ENCODE measurements around the gene AOPEP. TPM values are rescaled to one million over a fixed set of nuclear protein-coding genes. Genes with fewer than 3 reads are reported as not detected.

Gene AOPEP
- total RNA-seq, 2 experiments from 2014 or later: 8.9 to 9.5 TPM

GRCh38 chr9:95025213-95026147, 299.0 kb downstream of the AOPEP start:
- ATAC-seq (no peak), DNase-seq (no peak)
- H3K4me1 Mint-ChIP-seq: no peaks in the 10 kb centered on the region
- no peaks in the 10 kb centered on the region for H3K9me3 Mint-ChIP-seq (ENCODE audit: low read depth)
- H3K4me3 Mint-ChIP-seq: no peak overlapping the region
- intact Hi-C loops (cut with DNase I, micrococcal nuclease): no loop called here
- POLR2A ChIA-PET: no interaction called here
- no peaks in the 10 kb centered on the region for H3K36me3 Mint-ChIP-seq (ENCODE audit: low read depth)
- H3K27me3 Mint-ChIP-seq: no peaks in the 10 kb centered on the region
- H3K27ac Mint-ChIP-seq: no peak overlapping the region
- CTCF ChIA-PET: interaction anchor here (0.6 kb wide), 1 partner anchor 527 kb away, joined by 3 read pairs; no protein-coding TSS in a partner anchor

DNA sequence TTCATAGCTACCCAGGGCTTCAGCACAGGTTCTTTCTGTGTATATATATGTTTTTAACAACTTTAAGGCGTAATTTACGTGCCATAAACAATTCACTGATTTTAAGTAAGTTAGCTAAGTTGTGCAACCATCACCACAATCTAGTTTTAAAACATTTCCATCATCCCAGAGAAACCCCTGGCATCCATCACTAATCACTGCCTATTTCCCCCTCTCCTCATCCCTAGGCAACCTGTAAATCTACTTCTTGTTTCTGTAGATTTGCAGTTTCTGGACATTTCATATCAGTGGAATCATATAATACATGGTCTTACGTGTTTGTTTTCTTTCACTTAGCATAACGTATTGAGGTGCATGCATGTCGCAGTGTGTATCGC, 299.6 kb downstream of the AOPEP start:
- POLR2A ChIA-PET: no interaction called here
- DNase-seq (no peak), ATAC-seq (no peak)
- H3K4me3 Mint-ChIP-seq: no peak overlapping the region
- CTCF ChIA-PET: interaction anchor here (0.6 kb wide), 1 partner anchor 527 kb away, joined by 3 read pairs; no protein-coding TSS in a partner anchor
- no peaks in the 10 kb centered on the region for H3K27me3 Mint-ChIP-seq
- H3K36me3 Mint-ChIP-seq (ENCODE audit: low read depth): no peaks in the 10 kb centered on the region
- no peaks in the 10 kb centered on the region for H3K4me1 Mint-ChIP-seq
- H3K9me3 Mint-ChIP-seq (ENCODE audit: low read depth): no peaks in the 10 kb centered on the region
- intact Hi-C loops (cut with DNase I, micrococcal nuclease): no loop called here
- H3K27ac Mint-ChIP-seq: no peak overlapping the region

GRCh38 chr9:95027914-95028852, 301.7 kb downstream of the AOPEP start:
- Mint-ChIP-seq H3K9me3 (ENCODE audit: low read depth) (no peaks in the 10 kb centered on the region), H3K36me3 (ENCODE audit: low read depth) (no peaks in the 10 kb centered on the region), H3K27me3 (no peaks in the 10 kb centered on the region), H3K27ac (no peak overlapping the region), H3K4me3 (no peak overlapping the region), H3K4me1 (no peaks in the 10 kb centered on the region)
- ChIA-PET CTCF (interaction anchor here (0.8 kb wide), 1 partner anchor 715 kb away, joined by 4 read pairs; no protein-coding TSS in a partner anchor), POLR2A (no interaction called here)
- intact Hi-C loops (cut with DNase I, micrococcal nuclease): no loop called here
- ATAC-seq: no peak
- no peak for DNase-seq

- POLR2A ChIA-PET: no interaction called here
- DNase-seq (no peak), ATAC-seq (no peak)
- H3K4me3 Mint-ChIP-seq: no peak overlapping the region
- H3K9me3 Mint-ChIP-seq (ENCODE audit: low read depth): no peaks in the 10 kb centered on the region
- CTCF ChIA-PET: no interaction called here
- no peak overlapping the region for H3K27ac Mint-ChIP-seq
- intact Hi-C loops (cut with DNase I, micrococcal nuclease): no loop called here
- no peaks in the 10 kb centered on the region for H3K4me1 Mint-ChIP-seq
- no peaks in the 10 kb centered on the region for H3K27me3 Mint-ChIP-seq
- no peaks in the 10 kb centered on the region for H3K36me3 Mint-ChIP-seq (ENCODE audit: low read depth)
Measured at GRCh38 chr9:95028853-95029219, 302.3 kb downstream of the AOPEP start.

DNA sequence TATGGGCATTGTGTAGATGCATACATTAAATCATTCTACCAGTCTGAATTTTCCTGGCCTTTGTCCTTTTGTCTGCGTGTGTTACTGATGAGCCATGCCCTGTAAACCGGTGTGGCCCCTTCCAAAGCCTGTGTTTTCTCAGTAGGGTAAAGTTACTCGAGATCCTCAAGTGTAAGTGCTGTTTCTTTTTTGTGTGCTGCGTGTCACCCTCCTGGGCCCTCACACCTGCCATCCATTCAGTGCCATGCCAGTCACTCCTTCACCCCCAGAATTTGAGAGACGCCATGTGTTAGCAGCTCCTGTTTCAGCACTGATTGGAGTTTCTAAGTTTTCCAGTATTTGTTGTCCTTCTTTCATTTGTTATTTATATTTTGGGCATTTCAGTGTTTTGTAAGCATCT, 302.8 kb downstream of the AOPEP start:
- no peaks in the 10 kb centered on the region for H3K36me3 Mint-ChIP-seq (ENCODE audit: low read depth)
- intact Hi-C loops (cut with DNase I, micrococcal nuclease): no loop called here
- no peaks in the 10 kb centered on the region for H3K27me3 Mint-ChIP-seq
- ATAC-seq: no peak
- H3K4me3 Mint-ChIP-seq: no peak overlapping the region
- POLR2A ChIA-PET: no interaction called here
- H3K9me3 Mint-ChIP-seq (ENCODE audit: low read depth): no peaks in the 10 kb centered on the region
- no peak overlapping the region for H3K27ac Mint-ChIP-seq
- CTCF ChIA-PET: interaction anchor here (0.7 kb wide), 1 partner anchor 10 kb away, joined by 3 read pairs; no protein-coding TSS in a partner anchor
- no peaks in the 10 kb centered on the region for H3K4me1 Mint-ChIP-seq
- no peak for DNase-seq

DNA sequence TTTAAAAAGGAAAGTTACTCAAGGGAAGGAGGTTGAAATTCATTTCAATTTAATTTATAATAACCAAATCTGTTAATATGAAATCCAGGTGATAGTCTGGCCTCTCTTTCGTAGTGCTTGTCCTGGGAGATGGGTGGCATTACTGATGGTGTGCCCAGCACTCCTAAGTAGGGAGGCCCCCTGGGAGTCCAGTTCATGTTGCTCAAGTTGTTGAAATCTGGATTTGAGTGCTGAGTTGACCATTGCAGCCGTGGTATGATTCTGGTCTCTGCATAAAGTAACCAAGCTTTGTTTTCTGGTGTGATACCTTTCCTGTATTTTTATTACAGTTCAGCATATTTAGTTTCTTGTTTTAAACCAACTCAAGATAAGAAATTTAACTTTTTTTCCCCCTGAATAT, 303.2 kb downstream of the AOPEP start:
- H3K27me3 Mint-ChIP-seq: no peaks in the 10 kb centered on the region
- no peaks in the 10 kb centered on the region for H3K9me3 Mint-ChIP-seq (ENCODE audit: low read depth)
- intact Hi-C loops (cut with DNase I, micrococcal nuclease): no loop called here
- POLR2A ChIA-PET: no interaction called here
- no peak overlapping the region for H3K27ac Mint-ChIP-seq
- no peaks in the 10 kb centered on the region for H3K36me3 Mint-ChIP-seq (ENCODE audit: low read depth)
- CTCF ChIA-PET: interaction anchor here (0.7 kb wide), 1 partner anchor 10 kb away, joined by 3 read pairs; no protein-coding TSS in a partner anchor
- DNase-seq (no peak), ATAC-seq (no peak)
- no peak overlapping the region for H3K4me3 Mint-ChIP-seq
- H3K4me1 Mint-ChIP-seq: no peaks in the 10 kb centered on the region

DNA sequence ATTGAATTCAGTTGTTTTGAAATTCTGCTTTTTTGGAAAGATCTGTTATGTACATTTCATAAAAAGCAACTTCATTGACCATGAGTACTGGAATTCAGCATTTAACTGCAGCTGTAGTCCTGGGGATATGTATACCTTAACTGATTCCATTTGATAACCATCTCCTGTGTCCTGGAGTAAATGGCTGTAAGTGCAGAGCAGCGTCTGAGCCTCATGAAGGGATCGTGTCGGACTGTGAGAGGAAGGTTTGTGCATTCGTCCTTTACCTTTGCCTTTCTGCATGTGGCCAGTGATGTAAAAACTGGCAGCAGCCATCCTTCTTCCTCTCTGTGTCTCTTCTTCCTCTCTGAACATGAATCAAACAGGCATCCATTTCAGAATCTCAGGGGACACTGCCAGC, 303.8 kb downstream of the AOPEP start:
- ATAC-seq (no peak), DNase-seq (no peak)
- H3K4me1 Mint-ChIP-seq: no peaks in the 10 kb centered on the region
- intact Hi-C loops (cut with DNase I, micrococcal nuclease): no loop called here
- POLR2A ChIA-PET: no interaction called here
- H3K27ac Mint-ChIP-seq: no peak overlapping the region
- H3K27me3 Mint-ChIP-seq: no peaks in the 10 kb centered on the region
- CTCF ChIA-PET: no interaction called here
- H3K36me3 Mint-ChIP-seq (ENCODE audit: low read depth): no peaks in the 10 kb centered on the region
- no peaks in the 10 kb centered on the region for H3K9me3 Mint-ChIP-seq (ENCODE audit: low read depth)
- no peak overlapping the region for H3K4me3 Mint-ChIP-seq

DNA sequence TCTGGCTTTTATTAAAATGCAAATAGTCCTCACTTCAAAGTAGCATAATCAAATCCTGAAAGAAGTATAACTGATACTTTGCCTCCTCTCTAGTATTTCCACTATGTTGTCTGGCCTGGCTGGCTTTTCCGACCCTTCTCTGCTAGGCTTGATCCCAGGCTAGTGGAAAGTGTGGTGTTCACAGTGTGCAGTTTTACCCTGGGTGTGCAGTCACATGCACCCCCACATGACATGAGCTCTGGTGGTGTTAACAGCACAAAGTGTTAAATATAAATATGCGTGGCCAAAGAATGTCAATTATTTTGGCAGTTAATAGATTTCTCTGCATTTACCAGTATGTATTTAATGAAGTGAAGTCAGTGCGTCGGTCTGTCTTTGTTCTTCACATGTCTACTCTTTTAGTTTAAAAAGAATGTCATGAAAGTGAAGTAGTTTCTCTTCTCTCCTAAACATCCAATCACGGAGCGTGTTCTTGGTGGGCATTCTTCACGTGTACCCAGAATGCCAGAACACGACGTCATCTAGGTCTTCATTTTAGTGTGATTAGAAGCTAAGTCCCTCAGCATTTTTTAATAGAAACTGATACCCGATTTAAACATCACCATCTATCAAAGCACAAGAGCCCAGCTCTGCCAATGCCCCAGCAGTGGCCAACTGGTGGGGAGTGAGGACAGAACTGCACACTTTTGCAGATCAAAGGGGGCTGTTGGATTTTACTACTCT, 304.6 kb downstream of the AOPEP start:
- ATAC-seq (no peak), DNase-seq (no peak)
- intact Hi-C loops (cut with DNase I, micrococcal nuclease): no loop called here
- no peaks in the 10 kb centered on the region for H3K4me1 Mint-ChIP-seq
- no peaks in the 10 kb centered on the region for H3K27me3 Mint-ChIP-seq
- CTCF ChIA-PET: interaction anchor here (0.7 kb wide), 1 partner anchor 15 kb away, joined by 4 read pairs; no protein-coding TSS in a partner anchor
- no peak overlapping the region for H3K27ac Mint-ChIP-seq
- H3K4me3 Mint-ChIP-seq: no peak overlapping the region
- H3K9me3 Mint-ChIP-seq (ENCODE audit: low read depth): no peaks in the 10 kb centered on the region
- POLR2A ChIA-PET: no interaction called here
- H3K36me3 Mint-ChIP-seq (ENCODE audit: low read depth): no peaks in the 10 kb centered on the region

DNA sequence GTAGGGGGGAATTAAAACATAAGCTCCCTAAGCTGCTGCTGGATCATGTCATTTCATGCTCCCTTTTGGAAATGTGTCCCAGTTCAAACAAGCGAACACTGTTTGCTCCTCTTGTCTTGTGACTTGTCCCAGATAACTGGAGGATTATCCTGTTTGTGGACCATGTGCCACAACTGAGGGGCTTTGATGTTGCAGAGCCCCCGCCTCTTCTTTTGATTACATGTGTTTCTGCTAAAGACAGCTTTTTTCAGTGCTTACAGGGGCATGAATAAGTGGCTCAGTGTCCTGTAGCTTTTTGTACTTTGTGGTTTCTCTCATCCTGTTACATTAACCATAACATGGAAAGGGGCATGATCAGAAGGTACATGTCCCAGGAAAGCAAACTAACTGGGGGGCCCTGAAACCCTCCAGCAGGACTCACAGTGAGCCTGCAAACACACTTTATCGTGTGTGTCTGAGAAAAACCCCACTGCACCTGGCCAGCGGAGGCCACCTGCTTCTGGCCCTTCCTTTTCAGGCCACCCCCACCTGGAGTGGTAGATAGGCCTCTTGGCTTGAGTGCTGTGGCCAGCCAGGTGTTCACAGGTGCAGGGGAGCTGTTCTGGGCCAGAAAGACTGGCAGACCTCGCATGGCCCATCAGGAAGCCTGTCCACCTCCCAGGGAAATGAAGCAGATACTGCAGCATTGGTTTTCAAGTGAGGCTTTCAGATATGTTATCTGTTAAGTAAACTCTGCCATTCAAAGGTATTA, 305.4 kb downstream of the AOPEP start:
- POLR2A ChIA-PET: no interaction called here
- H3K27me3 Mint-ChIP-seq: no peaks in the 10 kb centered on the region
- DNase-seq (no peak), ATAC-seq (no peak)
- intact Hi-C loops (cut with DNase I, micrococcal nuclease): no loop called here
- H3K27ac Mint-ChIP-seq: no peak overlapping the region
- H3K4me1 Mint-ChIP-seq: no peaks in the 10 kb centered on the region
- no peak overlapping the region for H3K4me3 Mint-ChIP-seq
- H3K9me3 Mint-ChIP-seq (ENCODE audit: low read depth): no peaks in the 10 kb centered on the region
- CTCF ChIA-PET: interaction anchor here (0.7 kb wide), 1 partner anchor 14 kb away, joined by 4 read pairs; no protein-coding TSS in a partner anchor
- H3K36me3 Mint-ChIP-seq (ENCODE audit: low read depth): no peaks in the 10 kb centered on the region

DNA sequence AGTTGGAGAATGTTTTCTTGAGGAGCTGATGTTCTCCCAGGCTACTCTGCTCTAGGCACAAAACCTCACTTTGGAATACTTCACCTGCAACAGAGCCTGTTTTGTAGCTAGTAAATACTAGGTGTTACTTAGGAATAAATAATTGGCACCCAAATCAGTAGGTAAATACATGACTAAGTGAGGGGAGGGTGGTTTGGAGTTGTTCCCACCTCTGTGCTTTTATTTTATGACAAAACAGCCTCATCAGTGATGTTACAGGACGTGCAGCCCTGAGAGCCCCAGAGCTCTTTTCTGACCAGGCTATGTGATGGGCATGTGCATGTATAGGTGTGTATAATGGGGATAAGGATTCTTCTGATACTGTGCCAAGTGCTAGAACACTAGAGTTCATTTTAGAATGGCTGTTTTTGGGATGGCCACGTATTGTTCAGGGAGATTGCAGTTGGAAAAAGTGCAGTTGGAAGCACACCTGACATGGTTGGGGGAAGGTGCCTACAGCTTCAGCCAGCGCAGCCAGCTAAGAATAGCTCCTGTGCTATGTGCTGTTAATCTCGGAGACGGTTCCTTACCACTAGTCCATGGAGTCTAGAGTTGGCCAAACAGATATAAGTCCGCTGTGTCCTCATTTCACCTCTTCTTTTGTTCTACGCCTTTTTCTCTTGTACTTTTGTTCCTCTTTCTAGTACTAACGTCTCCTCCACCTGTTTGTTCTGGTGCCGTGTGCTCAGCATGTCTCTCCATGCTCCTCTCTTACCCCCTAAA, 306.3 kb downstream of the AOPEP start:
- Mint-ChIP-seq H3K9me3 (ENCODE audit: low read depth) (no peaks in the 10 kb centered on the region), H3K4me3 (no peak overlapping the region), H3K36me3 (ENCODE audit: low read depth) (no peaks in the 10 kb centered on the region), H3K27ac (no peak overlapping the region), H3K4me1 (no peaks in the 10 kb centered on the region), H3K27me3 (no peaks in the 10 kb centered on the region)
- intact Hi-C loops (cut with DNase I, micrococcal nuclease): no loop called here
- ATAC-seq: no peak
- POLR2A ChIA-PET: no interaction called here
- no peak for DNase-seq
- CTCF ChIA-PET: no interaction called here

Data from activated CD4-positive, alpha-beta T cell treated with anti-CD3 and anti-CD28 coated beads for 36 hours (primary cell).